Stimulated activated CD8-positive, alpha-beta memory T cell treated with anti-CD3 and anti-CD28 coated beads, Interleukin-4, amount 100 ng/mL, for 4 hours (primary cell): ENCODE results near the gene AQP12A.

ENCODE experiments used
- DNase-seq, 2 donors: peaks; one replicate each; pipeline ENCODE4 v3.0.0-alpha.2; 2020; ENCODE audit warnings: low read depth in 2 of 2, low spot score in 1 of 2

AQP12A gene

GRCh38 chr2:240707043-240707756 is 15.5 kb downstream of the AQP12A start:
- DNase-seq, result no peak

- no peak for DNase-seq
These were observed 16.2 kb downstream of the AQP12A start for GRCh38 chr2:240707821-240708220.

- DNase-seq, result no peak
These were observed 16.8 kb downstream of the AQP12A start for GRCh38 chr2:240708457-240708856.

GRCh38 chr2:240711296-240711695 is 19.6 kb downstream of the AQP12A start:
- no peak for DNase-seq

GRCh38 chr2:240711701-240712100 is 20.0 kb downstream of the AQP12A start:
- no peak for DNase-seq

GRCh38 chr2:240712121-240712520 is 20.5 kb downstream of the AQP12A start:
- no peak for DNase-seq

- no peak for DNase-seq
These were observed 21.6 kb downstream of the AQP12A start for GRCh38 chr2:240713071-240713927.

GRCh38 chr2:240713928-240714746 is 22.5 kb downstream of the AQP12A start:
- DNase-seq, result no peak

GRCh38 chr2:240714747-240715725 is 23.4 kb downstream of the AQP12A start:
- no peak for DNase-seq

GRCh38 chr2:240716130-240716798 is 24.6 kb downstream of the AQP12A start:
- no peak for DNase-seq

GRCh38 chr2:240717181-240717641 is 25.5 kb downstream of the AQP12A start:
- DNase-seq, result no peak

- DNase-seq, result no peak
These were observed 26.3 kb downstream of the AQP12A start for GRCh38 chr2:240717681-240718581.

- no peak for DNase-seq
These were observed 27.3 kb downstream of the AQP12A start for GRCh38 chr2:240718896-240719490.

GRCh38 chr2:240719676-240720545 is 28.2 kb downstream of the AQP12A start:
- no peak for DNase-seq

GRCh38 chr2:240720686-240721595 is 29.3 kb downstream of the AQP12A start:
- no peak for DNase-seq

- DNase-seq, result no peak
These were observed 30.0 kb downstream of the AQP12A start for GRCh38 chr2:240721596-240722180.
